Small intestine (tissue), 7 donors: Measurements from ENCODE around the gene KLHL10. TPM values are rescaled to one million over a fixed set of nuclear protein-coding genes. Genes with fewer than 3 reads are reported as not detected.

ENCODE experiments used
- DNase-seq, 2 donors: peaks; one replicate each; pipeline versions ENCODE4 v3.0.0 to v3.0.0-alpha.2; 2013
- FAIRE-seq: peaks from 2 replicates; lab custom pipeline; 2012; peaks lifted over from hg19 to GRCh38; lab: Jason Lieb, UNC
- H3K27ac ChIP-seq, 3 donors: one replicate each; pipeline ENCODE4 v1.5.1; 2013; ENCODE audit warnings: low read length in 2 of 3, mild to moderate bottlenecking in 2 of 3, control low read depth in 1 of 3, inconsistent platforms in 1 of 3, low read depth in 1 of 3, moderate library complexity in 1 of 3
- H3K27me3 ChIP-seq, 3 donors: one replicate each; pipeline ENCODE4 v1.6.1; 2013; ENCODE audit warnings: low read length in 3 of 3, inconsistent platforms in 1 of 3; ENCODE audit not compliant: control insufficient read depth in 3 of 3, insufficient read depth in 3 of 3
- H3K36me3 ChIP-seq, 3 donors: one replicate each; pipeline ENCODE4 v1.6.1; 2013; ENCODE audit warnings: low read length in 3 of 3, inconsistent platforms in 1 of 3, low read depth in 1 of 3, mild to moderate bottlenecking in 1 of 3, moderate library complexity in 1 of 3; ENCODE audit not compliant: control insufficient read depth in 3 of 3, insufficient read depth in 2 of 3
- H3K4me1 ChIP-seq, 3 donors: one replicate each; pipeline ENCODE4 v1.6.1; 2013; ENCODE audit warnings: low read length in 2 of 3, inconsistent platforms in 1 of 3, low read depth in 1 of 3, mild to moderate bottlenecking in 1 of 3, moderate library complexity in 1 of 3; ENCODE audit not compliant: control insufficient read depth in 3 of 3, insufficient read depth in 2 of 3
- H3K4me3 ChIP-seq, 3 donors: one replicate each; pipeline ENCODE4 v1.5.1; 2013; ENCODE audit warnings: low read length in 3 of 3, control low read depth in 1 of 3, inconsistent platforms in 1 of 3, low read depth in 1 of 3, mild to moderate bottlenecking in 1 of 3, moderate library complexity in 1 of 3
- H3K9me3 ChIP-seq, 2 donors: one replicate each; pipeline ENCODE4 v1.6.1; 2013; ENCODE audit warnings: low read depth in 1 of 2, low read length in 1 of 2; ENCODE audit not compliant: control insufficient read depth in 2 of 2, insufficient read depth in 1 of 2
- WGBS, 3 donors: extraction: QIAGEN DNeasy Blood & Tissue Kit; methylation state at CpG; one replicate each; pipeline ENCODE4 v1.1.7; 2013; 5-methylcytosine and 5-hydroxymethylcytosine counted together
- polyA plus RNA-seq, 4 donors: library from polyadenylated mRNA; stranded (reverse) in 3 of 4; unstranded in 1 of 4; fragments of 200-250 nt in 3 of 4; fragments of 120-200 nt in 1 of 4; gene quantifications; one replicate each; pipeline versions ENCODE4 v1.2.1 to v1.2.3, GENCODE V29; 2013
- donor health status: healthy with polysubstance abuse.
- donor health status: control.
- donor health status: control.
- donor health status: Bipolar disorder and iron deficiency.
- donor health status: healthy.

The KLHL10 gene
- polyA plus RNA-seq, 4 donors = 0.15 TPM; not detected in 3

DNA sequence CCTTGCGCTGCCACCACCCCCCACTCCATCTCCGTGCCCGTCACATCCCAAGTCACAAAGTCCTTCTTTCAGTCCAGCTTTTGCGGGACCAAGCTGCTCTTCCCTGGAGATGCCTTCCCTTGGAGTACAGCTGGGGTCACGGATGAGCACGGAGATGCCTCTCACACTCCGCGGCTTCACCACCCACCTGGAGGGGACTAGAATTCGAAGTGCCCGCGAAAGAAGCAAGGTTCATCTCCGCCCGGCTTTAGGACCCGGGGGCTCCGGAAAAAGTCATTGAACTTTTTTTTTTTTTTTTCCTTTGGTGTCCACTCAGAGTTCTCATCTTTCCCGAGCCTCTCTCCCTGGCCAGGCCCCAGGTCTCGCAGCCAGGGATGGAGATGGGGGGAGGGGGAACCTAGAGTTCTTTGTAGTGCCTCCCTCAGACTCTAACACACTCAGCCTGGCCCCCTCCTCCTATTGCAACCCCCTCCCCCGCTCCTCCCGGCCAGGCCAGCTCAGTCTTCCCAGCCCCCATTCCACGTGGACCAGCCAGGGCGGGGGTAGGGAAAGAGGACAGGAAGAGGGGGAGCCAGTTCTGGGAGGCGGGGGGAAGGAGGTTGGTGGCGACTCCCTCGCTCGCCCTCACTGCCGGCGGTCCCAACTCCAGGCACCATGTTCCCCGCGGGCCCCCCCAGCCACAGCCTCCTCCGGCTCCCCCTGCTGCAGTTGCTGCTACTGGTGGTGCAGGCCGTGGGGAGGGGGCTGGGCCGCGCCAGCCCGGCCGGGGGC is 25.1 kb upstream of the KLHL10 start, which contains the start of gene FKBP10:
Gene FKBP10 (plus strand): TSS at position 624 of the 771 bp plus-strand sequence. CDS start 31 bp downstream, at position 655.
- Histone ChIP-seq H3K4me1 (peaks cover 0 to 30% (median 0%) of the 10 kb centered on the region in 3 donors), H3K9me3 (peaks cover 0 to 5% of the 10 kb centered on the region in 2 donors), H3K4me3 (peak within 1 kb of the TSS; percentile 45 to 60 (median 58)), H3K36me3 (peaks cover 0 to 27% (median 0%) of the 10 kb centered on the region in 3 donors), H3K27ac (peak within 1 kb of the TSS in 2 of 3 donors; percentile 36 to 43), H3K27me3 (peaks cover 0 to 6% (median 0%) of the 10 kb centered on the region in 3 donors)
- peak; percentile 29 to 87 for DNase-seq
- no peak for FAIRE-seq
- 5 to 9% (median 6%) methylated on average over 31 to 35 of the region's 35 CpGs for WGBS, 3 donors

DNA sequence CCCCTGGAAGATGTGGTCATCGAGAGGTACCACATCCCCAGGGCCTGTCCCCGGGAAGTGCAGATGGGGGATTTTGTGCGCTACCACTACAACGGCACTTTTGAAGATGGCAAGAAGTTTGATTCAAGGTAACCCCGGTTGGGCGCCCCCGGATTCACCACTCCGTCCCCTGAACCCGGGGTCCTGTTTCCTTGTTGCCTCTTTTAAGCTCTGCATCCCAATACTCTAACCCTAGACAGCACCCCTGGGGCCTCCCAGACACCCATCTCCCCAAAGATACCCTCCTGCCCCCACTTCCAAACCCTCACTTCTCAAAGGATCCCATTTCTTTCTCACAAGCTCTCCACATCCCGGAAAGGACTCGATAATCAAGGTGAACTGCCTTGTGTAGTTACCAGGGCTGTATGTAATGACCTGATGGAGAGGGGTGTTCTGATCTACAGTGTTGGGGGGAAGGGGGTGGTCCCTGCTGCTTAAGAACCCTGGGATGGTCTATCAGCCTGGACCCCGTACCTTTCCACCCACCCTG is 24.4 kb upstream of the KLHL10 start:
- peaks cover 0 to 5% of the 10 kb centered on the region in 2 donors for H3K9me3 ChIP-seq
- DNase-seq (no peak), FAIRE-seq (no peak)
- peaks cover 0 to 27% (median 0%) of the 10 kb centered on the region in 3 donors for H3K4me1 ChIP-seq
- H3K27ac ChIP-seq = peak overlapping the region in 2 of 3 donors; percentile 23 to 43
- peaks cover 0 to 6% (median 0%) of the 10 kb centered on the region in 3 donors for H3K27me3 ChIP-seq
- WGBS, 3 donors = 32 to 57% (median 57%) methylated on average over 12 of the region's 12 CpGs
- peak overlapping the region; percentile 18 to 58 (median 19) for H3K4me3 ChIP-seq
- H3K36me3 ChIP-seq = peaks cover 0 to 27% (median 0%) of the 10 kb centered on the region in 3 donors

DNA sequence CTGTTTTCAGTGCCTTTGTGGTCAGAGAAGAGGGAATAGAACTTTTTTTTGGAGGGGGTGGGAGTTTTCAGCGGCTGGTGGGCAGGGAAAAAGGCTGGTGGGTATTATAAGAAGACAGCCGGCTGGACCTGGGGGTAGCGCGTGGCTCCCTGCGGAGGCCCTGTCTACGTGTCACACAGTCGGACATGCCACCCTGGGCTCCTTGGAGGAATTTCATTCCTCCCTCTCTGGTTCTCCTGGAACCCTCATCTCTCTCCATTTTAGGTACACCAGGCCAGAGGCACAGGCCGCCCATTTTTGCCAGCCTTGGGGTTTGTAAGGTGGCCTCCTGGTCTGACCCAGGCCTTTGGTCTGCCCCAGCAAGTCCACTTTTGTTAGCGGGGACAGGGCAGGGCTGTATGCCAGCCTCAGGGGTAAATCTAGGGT is 23.9 kb upstream of the KLHL10 start:
- H3K27me3 ChIP-seq = peaks cover 0 to 6% (median 0%) of the 10 kb centered on the region in 3 donors
- 68 to 92% (median 87%) methylated on average over 9 of the region's 9 CpGs for whole genome bisulfite sequencing, 3 donors
- peaks cover 0 to 5% of the 10 kb centered on the region in 2 donors for H3K9me3 ChIP-seq
- peaks cover 0 to 26% (median 0%) of the 10 kb centered on the region in 3 donors for H3K36me3 ChIP-seq
- DNase-seq (no peak), FAIRE-seq (no peak)
- H3K4me3 ChIP-seq = peak overlapping the region in 1 of 3 donors; percentile 58
- H3K27ac ChIP-seq = peak overlapping the region in 1 of 3 donors; percentile 43
- peaks cover 0 to 27% (median 0%) of the 10 kb centered on the region in 3 donors for H3K4me1 ChIP-seq

DNA sequence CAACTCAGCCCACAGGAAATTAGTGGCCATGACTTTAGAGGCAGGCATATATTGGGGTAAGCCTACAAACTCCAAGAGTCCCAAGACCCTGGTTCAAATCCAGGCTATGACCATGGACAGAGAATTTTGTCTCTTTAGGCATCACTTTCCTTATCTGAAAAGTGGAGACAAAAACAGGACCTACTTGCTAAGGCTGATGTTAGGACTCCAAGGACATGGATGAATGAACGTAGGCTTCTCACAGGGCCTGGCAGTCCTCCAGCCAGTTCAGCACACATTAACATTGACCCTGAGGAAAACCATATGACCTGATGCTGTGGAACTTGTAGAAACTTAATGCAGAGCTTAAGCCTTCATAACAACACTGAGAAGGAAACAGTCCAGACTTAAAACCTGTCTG is 23.4 kb upstream of the KLHL10 start:
- peaks cover 0 to 27% (median 0%) of the 10 kb centered on the region in 3 donors for H3K36me3 ChIP-seq
- no peak overlapping the region for H3K4me3 ChIP-seq
- FAIRE-seq (no peak), DNase-seq (no peak)
- peaks cover 0 to 5% of the 10 kb centered on the region in 2 donors for H3K9me3 ChIP-seq
- peaks cover 0 to 6% (median 0%) of the 10 kb centered on the region in 3 donors for H3K27me3 ChIP-seq
- H3K4me1 ChIP-seq = peaks cover 0 to 27% (median 0%) of the 10 kb centered on the region in 3 donors
- 52 to 60% (median 55%) methylated on average over 1 of the region's 1 CpG for WGBS, 3 donors
- no peak overlapping the region for H3K27ac ChIP-seq

DNA sequence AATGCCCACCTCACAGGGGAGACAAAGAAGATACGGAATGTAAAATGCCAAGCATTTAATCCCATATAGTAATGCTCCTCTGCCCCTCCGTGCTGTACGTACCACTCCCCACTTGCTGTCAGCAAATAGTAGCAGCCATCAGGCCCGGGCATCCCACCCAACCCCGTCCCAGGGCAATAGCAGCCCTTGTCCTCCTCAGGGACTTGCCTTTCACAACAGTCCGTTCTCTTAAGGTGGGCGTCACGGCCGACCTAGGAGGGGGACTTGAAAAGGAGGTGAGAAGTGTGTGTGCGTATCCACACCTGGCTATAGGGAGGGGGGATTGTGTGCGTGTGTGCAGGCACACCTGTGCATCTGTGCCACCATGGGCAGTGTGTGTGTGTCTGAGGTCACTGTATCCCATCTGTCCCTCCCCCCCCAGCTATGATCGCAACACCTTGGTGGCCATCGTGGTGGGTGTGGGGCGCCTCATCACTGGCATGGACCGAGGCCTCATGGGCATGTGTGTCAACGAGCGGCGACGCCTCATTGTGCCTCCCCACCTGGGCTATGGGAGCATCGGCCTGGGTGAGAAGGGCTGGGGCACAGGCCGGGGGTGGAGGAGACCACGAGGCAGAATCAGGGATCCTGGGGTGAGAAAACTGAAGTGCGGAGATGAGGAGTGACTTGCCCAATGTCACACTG is 20.8 kb upstream of the KLHL10 start:
- Histone ChIP-seq H3K36me3 (peaks cover 0 to 32% (median 0%) of the 10 kb centered on the region in 3 donors), H3K4me1 (peaks cover 0 to 13% (median 0%) of the 10 kb centered on the region in 3 donors), H3K9me3 (no peaks in the 10 kb centered on the region), H3K27me3 (peaks cover 0 to 6% (median 0%) of the 10 kb centered on the region in 3 donors), H3K27ac (no peak overlapping the region), H3K4me3 (no peak overlapping the region)
- no peak for FAIRE-seq
- DNase-seq = no peak
- WGBS, 3 donors = 91 to 93% (median 93%) methylated on average over 23 of the region's 23 CpGs

DNA sequence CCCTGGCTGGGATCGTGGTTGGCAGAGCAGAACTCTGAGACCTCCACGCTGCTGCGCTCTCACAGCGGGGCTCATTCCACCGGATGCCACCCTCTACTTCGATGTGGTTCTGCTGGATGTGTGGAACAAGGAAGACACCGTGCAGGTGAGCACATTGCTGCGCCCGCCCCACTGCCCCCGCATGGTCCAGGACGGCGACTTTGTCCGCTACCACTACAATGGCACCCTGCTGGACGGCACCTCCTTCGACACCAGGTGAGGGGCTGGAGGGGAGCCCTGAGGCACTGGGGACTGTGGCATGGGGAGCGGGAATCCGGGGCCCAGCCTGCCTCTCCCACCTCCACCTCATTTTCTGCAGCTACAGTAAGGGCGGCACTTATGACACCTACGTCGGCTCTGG is 19.6 kb upstream of the KLHL10 start:
- WGBS, 3 donors = 90 to 97% (median 95%) methylated on average over 18 to 20 of the region's 20 CpGs
- Histone ChIP-seq H3K4me3 (no peak overlapping the region), H3K36me3 (peaks cover 0 to 36% (median 0%) of the 10 kb centered on the region in 3 donors), H3K27me3 (no peaks in the 10 kb centered on the region), H3K27ac (no peak overlapping the region), H3K9me3 (no peaks in the 10 kb centered on the region), H3K4me1 (peaks cover 0 to 2% (median 0%) of the 10 kb centered on the region in 3 donors)
- DNase-seq (no peak), FAIRE-seq (no peak)

DNA sequence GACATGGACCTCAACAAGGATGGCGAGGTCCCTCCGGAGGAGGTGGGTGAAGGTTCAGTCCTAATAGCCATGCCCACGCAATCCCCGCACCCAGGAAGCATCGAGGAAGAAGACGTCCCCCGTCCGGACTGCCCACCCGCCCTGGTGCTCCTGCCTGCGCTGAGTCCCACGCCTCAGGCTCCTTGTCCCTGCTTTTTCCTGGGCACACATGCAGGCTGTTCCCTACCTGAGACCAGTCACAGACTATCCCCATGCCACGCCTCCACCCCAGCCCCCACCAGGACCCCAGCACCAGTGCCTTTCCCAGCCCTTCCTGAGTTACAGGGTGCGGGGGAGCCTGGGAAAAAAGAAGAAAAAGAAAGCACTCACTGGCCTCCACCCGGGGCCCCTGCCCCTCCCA is 15.8 kb upstream of the KLHL10 start:
- no peaks in the 10 kb centered on the region for H3K27me3 ChIP-seq
- no peak overlapping the region for H3K27ac ChIP-seq
- no peak for DNase-seq
- H3K4me3 ChIP-seq = no peak overlapping the region
- H3K9me3 ChIP-seq = no peaks in the 10 kb centered on the region
- peaks cover 0 to 61% (median 0%) of the 10 kb centered on the region in 3 donors for H3K36me3 ChIP-seq
- no peak for FAIRE-seq
- 75 to 88% (median 81%) methylated on average over 14 of the region's 14 CpGs for WGBS, 3 donors
- no peaks in the 10 kb centered on the region for H3K4me1 ChIP-seq
